Measurements from ENCODE around the gene CLDN4. TPM values are rescaled to one million over a fixed set of nuclear protein-coding genes. Genes with fewer than 3 reads are reported as not detected.

The CLDN4 gene
- total RNA-seq, 1 donor from 2014 or later, result 29.5 TPM

GRCh38 chr7:73864981-73865711 is 34.4 kb downstream of the CLDN4 start:
- Histone ChIP-seq H3K4me1 (peaks cover 15% of the 10 kb centered on the region), H3K4me3 (no peak overlapping the region), H3K36me3 (no peaks in the 10 kb centered on the region), H3K9me3 (no peaks in the 10 kb centered on the region), H3K27ac (no peak overlapping the region), H3K27me3 (no peaks in the 10 kb centered on the region)
- TF ChIP-seq POLR2A (IDR thresholded peaks at IDR 0.05) (no peak), POLR2AphosphoS5 (IDR thresholded peaks at IDR 0.05; ENCODE audit: insufficient read depth in 1 of 2, low read depth in 1 of 2) (no peak), CTCF (IDR thresholded peaks at IDR 0.05) (no peak)
- DNase-seq (ENCODE audit: extremely low spot score in 2 of 2), result no peak
- intact Hi-C loops (cut with DNase I), result no loop called here

GRCh38 chr7:73865738-73866445 is 35.1 kb downstream of the CLDN4 start:
- intact Hi-C loops (cut with DNase I), result no loop called here
- no peak overlapping the region for H3K4me3 ChIP-seq
- no peaks in the 10 kb centered on the region for H3K9me3 ChIP-seq
- no peaks in the 10 kb centered on the region for H3K27me3 ChIP-seq
- DNase-seq (ENCODE audit: extremely low spot score in 2 of 2), result no peak
- peaks cover 20% of the 10 kb centered on the region for H3K4me1 ChIP-seq
- no peak overlapping the region for H3K27ac ChIP-seq
- no peaks in the 10 kb centered on the region for H3K36me3 ChIP-seq
- no peak for TF ChIP-seq POLR2A (IDR thresholded peaks at IDR 0.05)
- TF ChIP-seq CTCF (IDR thresholded peaks at IDR 0.05), result peak; percentile 51 to 58 (median 52)

GRCh38 chr7:73866446-73866767 is 35.6 kb downstream of the CLDN4 start:
- Histone ChIP-seq H3K4me1 (peaks cover 22% of the 10 kb centered on the region), H3K27me3 (no peaks in the 10 kb centered on the region), H3K27ac (no peak overlapping the region), H3K4me3 (no peak overlapping the region), H3K9me3 (no peaks in the 10 kb centered on the region), H3K36me3 (no peaks in the 10 kb centered on the region)
- TF ChIP-seq POLR2A (IDR thresholded peaks at IDR 0.05) (no peak), CTCF (IDR thresholded peaks at IDR 0.05) (no peak), POLR2AphosphoS5 (IDR thresholded peaks at IDR 0.05; ENCODE audit: insufficient read depth in 1 of 2, low read depth in 1 of 2) (no peak)
- DNase-seq (ENCODE audit: extremely low spot score in 2 of 2), result no peak
- intact Hi-C loops (cut with DNase I), result no loop called here

GRCh38 chr7:73869011-73869798 is 38.4 kb downstream of the CLDN4 start:
- Histone ChIP-seq H3K4me1 (peaks cover 33% of the 10 kb centered on the region), H3K4me3 (no peak overlapping the region), H3K9me3 (no peaks in the 10 kb centered on the region), H3K27ac (peak overlapping the region; percentile 56), H3K27me3 (no peaks in the 10 kb centered on the region), H3K36me3 (no peaks in the 10 kb centered on the region)
- TF ChIP-seq POLR2A (IDR thresholded peaks at IDR 0.05) (no peak), CTCF (IDR thresholded peaks at IDR 0.05) (no peak), POLR2AphosphoS5 (IDR thresholded peaks at IDR 0.05; ENCODE audit: insufficient read depth in 1 of 2, low read depth in 1 of 2) (no peak)
- DNase-seq (ENCODE audit: extremely low spot score in 2 of 2), result no peak
- intact Hi-C loops (cut with DNase I), result no loop called here

All from vagina (tissue), 2 donors.